Measurements from ENCODE around the gene HSD17B12.
"Not testable (repeated sequence)": the region's sequence is repeated elsewhere in the genome, so short reads cannot be mapped to it uniquely, and the experiment has no call there.

The HSD17B12 gene

GRCh38 chr11:43738600-43739409, 58.3 kb downstream of the HSD17B12 start:
- Histone ChIP-seq H3K36me3 (ENCODE audit: insufficient read depth, low read length) (peaks cover 3% of the 10 kb centered on the region; the same call in 1 of the 2 replicates), H3K9ac (ENCODE audit: low read depth, low read length) (no peak overlapping the region), H3K4me1 (ENCODE audit: insufficient read depth, low read length) (peaks cover 33% of the 10 kb centered on the region), H3K9me3 (ENCODE audit: control insufficient read depth, insufficient read depth, low read length) (no peaks in the 10 kb centered on the region)

DNA sequence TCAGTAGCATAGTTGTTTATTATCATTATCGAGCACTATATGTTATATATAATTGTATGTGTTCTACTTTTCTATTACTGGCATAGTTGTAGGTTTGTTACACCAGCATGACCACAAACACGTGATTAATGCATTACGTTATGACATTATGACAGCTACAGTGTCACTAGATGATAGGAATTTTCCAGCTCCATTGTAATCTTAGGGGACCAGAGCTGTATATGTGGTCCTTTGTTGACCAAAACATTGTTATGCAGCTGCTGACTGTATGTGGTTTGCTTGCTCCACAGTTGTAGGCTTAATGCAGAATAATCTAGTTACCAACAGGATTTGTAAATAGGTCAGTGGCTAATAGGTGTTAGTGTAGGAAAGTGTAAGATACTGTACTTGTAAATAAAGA, 66.1 kb downstream of the HSD17B12 start:
- H3K9me3 ChIP-seq (ENCODE audit: control insufficient read depth, insufficient read depth, low read length), result no peaks in the 10 kb centered on the region
- 0 out of 2 replicates have a peak, but pooled peaks cover 4% of the 10 kb centered on the region for H3K36me3 ChIP-seq (ENCODE audit: insufficient read depth, low read length)
- no peak overlapping the region for H3K9ac ChIP-seq (ENCODE audit: low read depth, low read length)
- H3K4me1 ChIP-seq (ENCODE audit: insufficient read depth, low read length), result no peaks in the 10 kb centered on the region

DNA sequence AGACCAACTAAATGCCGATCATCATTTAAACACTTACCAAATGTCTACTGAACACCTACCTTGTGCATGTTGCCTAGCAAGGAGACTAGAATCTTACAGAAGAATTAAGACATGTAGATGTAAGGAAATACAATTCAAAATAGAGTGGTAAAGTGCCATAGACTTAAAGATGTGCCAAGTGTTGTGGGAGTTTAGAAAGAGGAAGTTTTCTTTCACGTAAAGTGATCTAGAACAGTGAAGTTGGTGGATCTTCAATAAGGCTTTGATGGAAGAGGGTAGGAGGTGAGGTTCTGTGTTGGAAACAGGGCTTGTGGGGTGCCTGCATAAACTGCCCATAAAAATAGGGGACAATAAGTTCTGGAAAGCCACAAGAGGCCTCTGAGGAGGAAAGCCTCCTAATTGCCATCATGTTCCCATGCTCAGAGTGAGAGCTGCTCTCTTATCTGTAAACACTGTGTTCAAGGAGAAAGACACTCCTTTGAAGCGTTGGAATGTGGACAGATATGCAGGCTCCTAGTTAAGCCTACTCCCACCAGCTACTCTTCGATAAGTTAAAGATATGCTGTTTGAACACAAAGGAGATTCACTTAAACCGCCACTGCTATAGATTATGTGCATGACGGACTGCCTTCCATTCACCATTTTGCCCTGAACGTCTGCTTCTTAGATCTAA, 66.7 kb downstream of the HSD17B12 start:
- H3K4me1 ChIP-seq (ENCODE audit: insufficient read depth, low read length), result no peaks in the 10 kb centered on the region
- no peaks in the 10 kb centered on the region for H3K9me3 ChIP-seq (ENCODE audit: control insufficient read depth, insufficient read depth, low read length)
- no peak overlapping the region for H3K9ac ChIP-seq (ENCODE audit: low read depth, low read length)
- H3K36me3 ChIP-seq (ENCODE audit: insufficient read depth, low read length), result 0 out of 2 replicates have a peak, but pooled peaks cover 4% of the 10 kb centered on the region

- Histone ChIP-seq H3K36me3 (ENCODE audit: insufficient read depth, low read length) (0 out of 2 replicates have a peak, but pooled peaks cover 4% of the 10 kb centered on the region), H3K9ac (ENCODE audit: low read depth, low read length) (no peak overlapping the region), H3K9me3 (ENCODE audit: control insufficient read depth, insufficient read depth, low read length) (no peaks in the 10 kb centered on the region), H3K4me1 (ENCODE audit: insufficient read depth, low read length) (no peaks in the 10 kb centered on the region)
Measured at GRCh38 chr11:43748095-43748494, 67.6 kb downstream of the HSD17B12 start.

- H3K9me3 ChIP-seq (ENCODE audit: control insufficient read depth, insufficient read depth, low read length), result no peaks in the 10 kb centered on the region
- no peak overlapping the region for H3K9ac ChIP-seq (ENCODE audit: low read depth, low read length)
- no peaks in the 10 kb centered on the region for H3K4me1 ChIP-seq (ENCODE audit: insufficient read depth, low read length)
- peaks cover 6% of the 10 kb centered on the region; the same call in 1 of the 2 replicates for H3K36me3 ChIP-seq (ENCODE audit: insufficient read depth, low read length)
Measured at GRCh38 chr11:43751726-43752125, 71.2 kb downstream of the HSD17B12 start.

DNA sequence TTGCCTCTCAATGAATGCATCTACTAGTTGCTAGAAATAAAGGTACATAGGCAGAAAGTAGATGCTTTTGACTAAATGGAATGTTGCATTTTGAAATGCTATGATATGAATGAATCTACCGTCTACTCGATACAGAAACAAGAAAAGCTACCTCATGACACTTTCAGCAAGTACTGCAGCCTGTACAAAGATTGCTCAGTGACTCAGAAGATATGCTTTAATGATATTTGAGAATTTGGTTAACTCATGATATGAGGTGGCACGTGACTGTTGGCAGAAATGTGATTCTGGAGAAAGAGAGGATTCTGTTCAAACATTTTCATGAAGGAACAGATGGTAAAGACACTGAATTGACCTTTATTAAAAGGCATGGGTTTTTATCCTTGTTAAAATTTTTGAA, 76.0 kb downstream of the HSD17B12 start:
- Histone ChIP-seq H3K9me3 (ENCODE audit: control insufficient read depth, insufficient read depth, low read length) (no peaks in the 10 kb centered on the region), H3K36me3 (ENCODE audit: insufficient read depth, low read length) (peaks cover 9% of the 10 kb centered on the region; the same call in 1 of the 2 replicates), H3K9ac (ENCODE audit: low read depth, low read length) (no peak overlapping the region), H3K4me1 (ENCODE audit: insufficient read depth, low read length) (no peaks in the 10 kb centered on the region)

DNA sequence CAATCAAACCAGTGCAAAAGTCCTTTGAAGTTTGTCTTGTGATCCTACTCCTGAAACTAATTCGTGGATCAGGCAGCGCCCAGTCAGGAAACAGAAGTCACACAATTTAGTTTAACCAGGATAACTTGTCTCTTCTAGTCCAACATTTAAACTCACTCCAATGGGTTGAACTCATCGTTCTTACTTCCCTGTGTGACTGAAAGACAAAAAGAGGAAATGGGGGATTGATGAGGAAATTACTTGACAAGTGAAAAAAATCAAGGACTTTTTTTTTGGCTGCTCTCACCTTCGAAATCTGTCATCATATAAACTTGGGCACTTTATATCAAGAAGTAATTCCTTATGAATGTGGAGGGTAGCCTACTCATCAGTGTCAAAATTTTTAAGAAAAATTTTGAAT, 78.4 kb downstream of the HSD17B12 start:
- peaks cover 9% of the 10 kb centered on the region; the same call in 1 of the 2 replicates for H3K36me3 ChIP-seq (ENCODE audit: insufficient read depth, low read length)

DNA sequence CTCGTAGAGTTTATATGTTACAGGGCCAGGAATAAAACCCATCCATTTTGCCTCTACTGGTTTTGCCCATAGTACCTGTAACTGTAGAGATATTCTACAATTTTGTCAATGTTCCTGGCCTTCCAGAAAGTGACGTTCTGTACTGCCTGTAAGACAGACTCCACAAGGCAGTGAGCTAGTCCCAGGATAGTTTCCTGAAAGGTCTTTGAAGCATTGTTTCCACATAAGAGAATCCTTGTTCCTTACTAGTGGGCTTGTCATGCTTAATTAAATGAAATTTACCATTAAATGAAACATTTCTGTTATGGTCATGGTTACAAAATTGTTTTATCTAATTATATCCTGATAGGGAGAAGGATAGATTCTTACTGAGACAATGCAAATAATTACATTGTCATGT, 80.4 kb downstream of the HSD17B12 start:
- peaks cover 4% of the 10 kb centered on the region; the same call in 1 of the 2 replicates for H3K36me3 ChIP-seq (ENCODE audit: insufficient read depth, low read length)
- no peaks in the 10 kb centered on the region for H3K4me1 ChIP-seq (ENCODE audit: insufficient read depth, low read length)
- H3K9ac ChIP-seq (ENCODE audit: low read depth, low read length), result no peak overlapping the region
- peaks cover 5% of the 10 kb centered on the region for H3K9me3 ChIP-seq (ENCODE audit: control insufficient read depth, insufficient read depth, low read length)

More for the DNA sequence above, 78.4 kb downstream of the HSD17B12 start:
- no peaks in the 10 kb centered on the region for H3K9me3 ChIP-seq (ENCODE audit: control insufficient read depth, insufficient read depth, low read length)
- no peaks in the 10 kb centered on the region for H3K4me1 ChIP-seq (ENCODE audit: insufficient read depth, low read length)
- H3K9ac ChIP-seq (ENCODE audit: low read depth, low read length), result no peak overlapping the region

DNA sequence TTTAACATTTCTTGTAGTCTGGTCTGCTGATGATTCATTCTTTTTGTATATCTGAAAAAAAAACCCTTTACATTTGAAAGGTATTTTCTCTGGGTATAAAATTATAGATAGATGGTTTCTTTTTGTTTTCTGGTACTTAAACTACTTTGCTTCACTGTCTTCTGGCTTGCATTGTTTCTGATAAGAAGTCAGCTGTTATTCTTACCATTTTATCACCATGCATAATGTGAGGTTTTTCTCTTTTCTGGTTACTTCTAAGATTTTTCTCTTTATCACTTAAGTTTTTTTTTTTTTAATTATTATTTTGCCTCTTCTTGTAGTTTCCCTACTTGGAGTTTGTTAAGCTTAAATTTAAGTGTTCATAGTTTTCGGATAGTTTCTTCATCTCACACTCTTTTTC, 84.7 kb downstream of the HSD17B12 start:
- peaks cover 5% of the 10 kb centered on the region for H3K9me3 ChIP-seq (ENCODE audit: control insufficient read depth, insufficient read depth, low read length)
- H3K36me3 ChIP-seq (ENCODE audit: insufficient read depth, low read length), result no peaks in the 10 kb centered on the region; the same call in 1 of the 2 replicates
- H3K4me1 ChIP-seq (ENCODE audit: insufficient read depth, low read length), result no peaks in the 10 kb centered on the region

GRCh38 chr11:43768654-43769053, 88.1 kb downstream of the HSD17B12 start:
- H3K36me3 ChIP-seq (ENCODE audit: insufficient read depth, low read length); H3K4me1 ChIP-seq (ENCODE audit: insufficient read depth, low read length); H3K9me3 ChIP-seq (ENCODE audit: control insufficient read depth, insufficient read depth, low read length); H3K9ac ChIP-seq (ENCODE audit: low read depth, low read length): not testable (repeated sequence)

More for the DNA sequence above, 84.7 kb downstream of the HSD17B12 start:
- H3K9ac ChIP-seq (ENCODE audit: low read depth, low read length), result no peak overlapping the region

DNA sequence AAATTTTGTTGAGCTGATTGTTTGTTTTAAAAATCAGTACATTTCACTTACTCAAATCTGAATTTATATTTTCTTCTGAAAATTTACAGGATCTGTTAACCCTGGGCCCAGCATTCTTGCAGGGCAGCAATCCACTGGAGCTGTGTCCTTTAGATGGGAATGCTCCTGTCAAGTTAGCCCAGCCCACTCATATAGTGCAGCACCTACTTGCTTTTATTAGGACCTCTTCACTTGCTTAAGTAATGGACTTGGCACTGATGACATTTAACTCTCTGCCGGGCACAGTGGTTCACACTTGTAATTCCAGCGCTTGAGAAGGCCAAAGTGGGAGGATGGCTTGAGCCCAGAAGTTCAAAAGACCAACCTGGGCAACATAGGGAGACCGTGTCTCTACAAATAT, 89.6 kb downstream of the HSD17B12 start:
- Histone ChIP-seq H3K9ac (ENCODE audit: low read depth, low read length) (no peak overlapping the region), H3K36me3 (ENCODE audit: insufficient read depth, low read length) (no peaks in the 10 kb centered on the region; the same call in 1 of the 2 replicates), H3K9me3 (ENCODE audit: control insufficient read depth, insufficient read depth, low read length) (peaks cover 5% of the 10 kb centered on the region), H3K4me1 (ENCODE audit: insufficient read depth, low read length) (no peaks in the 10 kb centered on the region)

DNA sequence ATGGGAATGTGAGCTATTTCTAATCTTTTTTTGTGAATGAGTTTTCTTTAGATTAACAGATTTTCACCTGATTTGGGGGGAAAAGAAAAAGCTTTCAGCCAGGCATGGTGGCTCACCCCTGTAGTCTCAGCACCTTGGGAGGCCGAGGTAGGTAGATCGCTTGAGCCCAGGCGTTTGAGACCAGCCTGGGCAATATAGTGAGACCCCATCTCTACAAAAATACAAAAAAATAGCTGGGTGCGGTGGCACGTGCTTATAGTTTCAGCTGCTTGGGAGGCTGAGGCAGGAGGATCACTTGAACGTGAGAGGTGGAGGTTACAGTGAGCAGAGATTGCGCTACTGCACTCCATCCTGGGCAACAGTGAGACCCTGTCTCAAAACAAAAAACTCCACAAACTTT, 92.2 kb downstream of the HSD17B12 start:
- H3K36me3 ChIP-seq (ENCODE audit: insufficient read depth, low read length), result no peaks in the 10 kb centered on the region; the same call in 1 of the 2 replicates
- H3K4me1 ChIP-seq (ENCODE audit: insufficient read depth, low read length), result no peaks in the 10 kb centered on the region
- H3K9me3 ChIP-seq (ENCODE audit: control insufficient read depth, insufficient read depth, low read length), result no peaks in the 10 kb centered on the region
- no peak overlapping the region for H3K9ac ChIP-seq (ENCODE audit: low read depth, low read length)

GRCh38 chr11:43774786-43775185, 94.2 kb downstream of the HSD17B12 start:
- Histone ChIP-seq H3K9ac (ENCODE audit: low read depth, low read length) (no peak overlapping the region), H3K4me1 (ENCODE audit: insufficient read depth, low read length) (no peaks in the 10 kb centered on the region), H3K36me3 (ENCODE audit: insufficient read depth, low read length) (no peaks in the 10 kb centered on the region; the same call in 1 of the 2 replicates), H3K9me3 (ENCODE audit: control insufficient read depth, insufficient read depth, low read length) (no peaks in the 10 kb centered on the region)

DNA sequence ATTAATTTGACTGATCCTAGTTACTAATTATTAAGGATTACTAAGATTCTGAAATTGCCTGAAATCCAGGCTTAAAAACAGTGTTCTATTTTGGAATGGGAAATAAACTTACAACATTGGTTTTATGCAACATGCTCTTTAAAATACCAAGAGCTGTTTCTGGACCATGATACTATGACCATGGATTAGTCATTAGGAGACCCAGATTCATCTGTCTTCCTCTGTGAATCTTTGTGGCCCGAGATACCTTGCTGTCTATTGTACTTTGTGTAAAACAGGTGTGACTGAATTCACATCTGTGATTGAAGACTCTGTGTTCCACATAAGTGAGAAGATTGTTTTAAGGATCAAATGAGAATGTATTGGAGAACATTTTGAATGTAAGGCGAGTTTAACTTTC, 98.8 kb downstream of the HSD17B12 start:
- Histone ChIP-seq H3K36me3 (ENCODE audit: insufficient read depth, low read length) (no peaks in the 10 kb centered on the region), H3K9ac (ENCODE audit: low read depth, low read length) (no peak overlapping the region), H3K4me1 (ENCODE audit: insufficient read depth, low read length) (no peaks in the 10 kb centered on the region), H3K9me3 (ENCODE audit: control insufficient read depth, insufficient read depth, low read length) (peaks cover 4% of the 10 kb centered on the region; the same call in 1 of the 2 replicates)

DNA sequence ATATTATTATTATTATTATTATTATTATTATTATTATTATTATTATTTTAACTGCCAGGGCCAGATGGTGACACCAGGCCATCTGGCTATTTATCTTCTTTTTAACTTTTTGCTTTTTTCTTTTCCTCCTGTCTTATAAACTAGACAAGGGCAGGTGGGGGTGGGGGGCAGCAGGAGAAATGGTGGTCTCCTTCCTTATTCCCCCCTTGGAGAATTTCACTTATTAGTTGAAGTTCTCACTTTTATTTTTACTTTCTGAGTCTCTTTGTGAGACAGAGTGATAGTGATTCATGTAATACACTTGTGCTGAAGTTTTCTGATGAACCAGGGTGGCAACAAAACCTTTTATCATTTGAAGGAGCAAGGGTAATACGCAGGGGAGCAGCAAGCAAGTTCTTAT, 103.8 kb downstream of the HSD17B12 start:
- no peaks in the 10 kb centered on the region; the same call in 1 of the 2 replicates for H3K36me3 ChIP-seq (ENCODE audit: insufficient read depth, low read length)
- peaks cover 6% of the 10 kb centered on the region for H3K9me3 ChIP-seq (ENCODE audit: control insufficient read depth, insufficient read depth, low read length)
- H3K9ac ChIP-seq (ENCODE audit: low read depth, low read length), result no peak overlapping the region
- no peaks in the 10 kb centered on the region for H3K4me1 ChIP-seq (ENCODE audit: insufficient read depth, low read length)

Data from ES-I3 (cell line).